ENCODE data around the gene OR8H1.

Gene OR8H1

GRCh38 chr11:56273854-56274253 is 18.2 kb downstream of the OR8H1 start, which contains the start of gene OR5T1:
Gene OR5T1 (plus strand): TSS chr11:56274154. CDS start chr11:56275639, 1,485 bp downstream.
- no peak within 1 kb of the TSS for H3K4me3 ChIP-seq (replicated peaks in 1 of 2; ENCODE audit: low read depth in 2 of 2, low read length in 2 of 2)

GRCh38 chr11:56271092-56271491 is 21.0 kb downstream of the OR8H1 start:
- H3K4me3 ChIP-seq (replicated peaks in 1 of 2; ENCODE audit: low read depth in 2 of 2, low read length in 2 of 2), result no peak overlapping the region
- no peak for DNase-seq (ENCODE audit: low read depth in 2 of 2)
- no peak for TF ChIP-seq CTCF (IDR thresholded peaks at IDR 0.05; ENCODE audit: low read depth, low read length)

More at GRCh38 chr11:56273854-56274253, 18.2 kb downstream of the OR8H1 start, which contains the start of gene OR5T1:
- no peak for DNase-seq (ENCODE audit: low read depth in 2 of 2)
- no peak for TF ChIP-seq CTCF (IDR thresholded peaks at IDR 0.05; ENCODE audit: low read depth, low read length)

GRCh38 chr11:56251954-56252353 is 40.1 kb downstream of the OR8H1 start, which contains the start of gene OR5T3:
Gene OR5T3 (plus strand): TSS chr11:56252254. CDS start chr11:56252254, 0 bp downstream.
- H3K4me3 ChIP-seq (replicated peaks in 1 of 2; ENCODE audit: low read depth in 2 of 2, low read length in 2 of 2), result no peak within 1 kb of the TSS
- no peak for TF ChIP-seq CTCF (IDR thresholded peaks at IDR 0.05; ENCODE audit: low read depth, low read length)
- no peak for DNase-seq (ENCODE audit: low read depth in 2 of 2)
